ENCODE measurements around the gene ARHGAP35.
A peak's percentile ranks its signal among the peaks of the same experiment; 100 is the strongest.
"Not testable (repeated sequence)": the region's sequence is repeated elsewhere in the genome, so short reads cannot be mapped to it uniquely, and the experiment has no call there.

Gene ARHGAP35

DNA sequence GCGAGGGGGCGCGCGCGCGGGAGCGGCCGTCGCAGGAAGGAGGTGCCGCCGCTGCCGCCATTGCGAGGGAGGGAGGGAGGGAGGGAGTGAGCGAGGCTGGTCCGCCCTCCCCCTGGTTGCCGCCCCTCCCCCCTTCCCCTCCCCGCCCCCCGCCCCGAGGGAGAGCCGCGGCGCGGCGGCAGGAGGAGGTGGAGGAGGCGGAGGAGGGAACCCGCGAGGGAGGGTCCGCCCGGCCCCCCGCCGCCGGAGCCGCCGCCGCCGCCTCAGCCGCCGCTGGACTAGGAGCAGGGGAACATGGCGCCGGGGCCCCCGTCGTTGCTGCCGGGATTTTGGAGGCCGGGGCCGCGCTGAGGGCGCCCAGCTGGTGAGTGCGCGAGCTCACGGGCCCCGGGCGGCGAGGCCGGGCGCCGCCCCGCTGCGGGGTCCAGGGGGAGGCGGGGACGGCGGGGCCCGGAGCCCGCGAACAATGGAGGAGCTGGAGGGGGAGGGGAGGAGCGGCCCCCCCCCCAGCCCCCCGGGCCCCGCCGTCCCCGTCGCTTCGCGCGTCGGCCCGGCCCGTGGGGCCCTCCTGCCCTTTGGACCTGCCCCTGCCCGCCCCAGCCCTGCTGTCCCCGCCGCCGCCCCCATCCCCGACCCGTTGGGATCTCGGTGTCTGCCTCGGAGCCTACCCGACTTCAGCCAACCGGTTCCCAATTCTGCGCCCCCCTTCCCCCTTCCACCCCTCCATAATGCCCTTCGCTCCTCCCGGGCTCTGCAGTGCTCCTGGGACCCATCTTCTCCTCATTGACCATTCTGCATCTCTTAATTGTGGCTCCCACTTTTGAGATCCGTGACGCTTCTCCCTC, at the start of gene ARHGAP35:
TSS of gene ARHGAP35 (plus strand) at position 152 of the 845 bp plus-strand sequence. CDS start 57,679 bp downstream, outside the sequence.
- DNase-seq (ENCODE audit: low spot score in 2 of 2) (peak; percentile 35 to 57), ATAC-seq (ENCODE audit: low read depth) (peak; percentile 51)
- Mint-ChIP-seq H3K27me3 (no peaks in the 10 kb centered on the region), H3K27ac (peak within 1 kb of the TSS; percentile 91), H3K9me3 (no peaks in the 10 kb centered on the region), H3K4me3 (peak within 1 kb of the TSS; percentile 95), H3K36me3 (no peaks in the 10 kb centered on the region), H3K4me1 (peaks cover 16% of the 10 kb centered on the region)

DNA sequence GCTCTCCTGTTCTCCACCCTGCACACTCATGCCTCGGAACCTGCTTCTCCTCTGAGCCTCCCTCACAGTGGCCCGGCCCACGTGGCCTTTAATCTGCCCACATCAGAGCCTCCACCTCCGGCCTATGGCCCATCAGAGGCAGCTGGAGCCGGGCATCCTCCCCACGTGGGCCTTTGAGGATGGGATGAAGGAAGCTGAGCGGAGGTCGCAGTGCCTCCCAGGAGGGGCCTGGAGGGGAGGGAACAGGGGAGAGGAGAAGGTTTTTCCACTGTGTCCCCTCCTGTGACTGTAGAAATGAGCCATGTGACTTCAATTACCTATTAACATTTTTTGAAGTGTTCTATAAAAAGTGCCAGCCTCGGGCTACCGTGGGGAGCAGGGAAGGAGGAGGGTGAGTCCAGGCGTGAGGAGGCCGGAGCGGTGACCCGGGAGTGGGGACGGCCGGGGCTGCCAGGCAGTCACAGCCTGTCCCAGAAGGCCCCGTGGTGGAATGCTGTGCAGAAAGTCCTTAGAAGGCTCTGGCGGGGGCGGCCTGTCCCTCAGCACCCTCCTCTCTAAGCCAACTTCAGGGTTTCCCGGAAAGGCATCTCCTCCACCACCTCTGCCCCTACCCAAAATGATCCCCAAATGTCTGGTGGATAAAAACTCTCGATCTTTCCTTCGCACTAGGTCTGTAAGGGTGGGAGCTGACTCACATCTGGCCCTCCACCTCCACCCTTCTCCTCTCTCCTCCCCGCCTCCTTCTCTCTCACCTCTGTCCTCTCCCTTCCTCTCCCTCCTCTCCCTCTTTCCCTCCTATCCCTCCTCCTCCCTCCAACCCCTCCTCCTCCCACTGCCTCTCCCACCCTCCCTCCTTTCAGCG, 47.6 kb upstream of the ARHGAP35 start:
- DNase-seq (ENCODE audit: low spot score in 2 of 2) (no peak), ATAC-seq (ENCODE audit: low read depth) (no peak)
- H3K36me3 Mint-ChIP-seq, result no peaks in the 10 kb centered on the region
- no peaks in the 10 kb centered on the region for H3K27me3 Mint-ChIP-seq
- no peak overlapping the region for H3K4me3 Mint-ChIP-seq
- no peak overlapping the region for H3K27ac Mint-ChIP-seq
- no peaks in the 10 kb centered on the region for H3K9me3 Mint-ChIP-seq
- peaks cover 4% of the 10 kb centered on the region for H3K4me1 Mint-ChIP-seq

DNA sequence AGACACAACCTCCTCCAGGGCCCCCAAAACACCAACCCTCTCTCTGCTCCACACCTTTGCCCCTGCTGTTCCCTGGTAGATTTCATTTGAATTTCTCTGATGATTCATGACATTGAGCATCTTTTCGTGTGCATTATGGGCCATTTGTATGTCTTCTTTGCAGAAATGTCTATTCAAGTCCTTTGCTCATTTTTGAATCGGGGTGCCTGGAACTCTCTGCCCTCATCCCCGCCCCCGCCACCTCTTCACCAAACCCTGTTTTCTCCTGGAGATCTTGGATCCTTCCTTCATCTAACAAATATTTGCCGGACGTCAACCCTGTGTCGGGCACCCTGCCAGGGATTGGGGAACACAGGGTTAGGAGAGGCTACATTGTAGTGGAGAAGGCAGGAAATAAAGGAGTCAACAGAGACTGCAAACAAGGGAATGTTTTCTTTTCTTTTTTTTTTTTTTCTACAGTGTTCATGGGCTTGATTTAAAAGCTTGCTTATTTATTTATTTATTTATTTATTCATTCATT, 46.9 kb upstream of the ARHGAP35 start:
- Mint-ChIP-seq H3K9me3 (no peaks in the 10 kb centered on the region), H3K4me1 (peaks cover 4% of the 10 kb centered on the region), H3K36me3 (no peaks in the 10 kb centered on the region), H3K4me3 (no peak overlapping the region), H3K27ac (no peak overlapping the region), H3K27me3 (no peaks in the 10 kb centered on the region)
- ATAC-seq (ENCODE audit: low read depth) (no peak), DNase-seq (ENCODE audit: low spot score in 2 of 2) (no peak)

DNA sequence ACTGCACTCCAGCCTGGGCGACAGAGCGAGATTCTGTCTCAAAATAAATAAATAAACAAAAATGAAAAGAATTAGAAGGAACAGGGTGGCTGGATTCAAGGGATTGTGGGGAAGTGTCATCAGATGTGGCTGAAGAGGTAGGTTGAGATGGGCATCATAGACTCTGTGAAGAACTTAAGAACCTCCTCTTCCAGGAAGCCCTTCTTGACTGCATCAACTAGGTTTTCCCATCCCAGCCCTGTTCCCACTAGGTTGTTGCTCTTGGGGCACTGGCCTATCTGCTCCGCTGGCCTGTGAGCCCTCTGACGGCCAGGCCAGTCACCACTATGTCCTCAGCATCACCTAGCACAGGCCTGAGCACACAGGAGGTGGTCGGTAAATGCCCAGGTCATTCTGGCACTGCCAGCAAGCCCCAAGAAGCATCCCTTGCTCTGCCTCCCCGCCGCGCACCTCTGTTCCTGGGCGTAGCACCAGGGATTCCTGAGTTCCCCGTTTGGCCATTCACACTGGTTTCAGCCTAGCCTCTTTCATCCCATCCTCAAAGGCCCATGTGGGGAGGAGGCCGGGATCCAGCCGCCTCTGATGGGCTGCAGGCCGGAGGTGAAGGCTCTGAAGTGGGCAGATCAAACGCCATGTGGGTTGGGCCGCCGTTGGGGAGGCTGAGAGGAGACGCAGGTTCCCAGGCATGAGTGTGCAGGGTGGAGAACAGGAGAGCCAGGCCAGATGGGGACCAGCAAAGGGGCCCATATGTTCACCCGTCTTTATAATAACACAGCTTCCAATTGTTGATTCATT, 44.8 kb upstream of the ARHGAP35 start:
- Mint-ChIP-seq H3K27ac (no peak overlapping the region), H3K27me3 (no peaks in the 10 kb centered on the region), H3K36me3 (no peaks in the 10 kb centered on the region), H3K4me1 (peaks cover 13% of the 10 kb centered on the region), H3K4me3 (no peak overlapping the region), H3K9me3 (no peaks in the 10 kb centered on the region)
- ATAC-seq (ENCODE audit: low read depth) (no peak), DNase-seq (ENCODE audit: low spot score in 2 of 2) (no peak)

DNA sequence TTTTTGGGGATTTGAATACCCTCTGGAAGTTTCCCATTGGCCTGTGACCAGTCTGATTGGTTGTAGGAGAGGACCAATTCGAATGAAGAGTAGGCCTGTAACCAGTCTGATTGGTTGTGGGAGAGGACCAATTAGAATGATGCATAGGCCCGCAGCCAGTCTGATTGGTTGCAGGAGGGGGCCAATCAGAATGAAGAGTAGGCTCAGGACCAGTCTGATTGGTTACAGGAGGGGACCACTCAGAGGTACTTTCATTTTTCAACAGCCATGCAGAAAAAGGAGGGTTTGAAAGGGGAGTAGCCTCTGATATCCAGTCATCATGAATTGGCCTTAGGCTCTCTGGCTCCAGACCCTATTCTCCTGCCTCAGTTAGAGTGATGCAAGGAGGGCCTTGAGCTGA, 42.0 kb upstream of the ARHGAP35 start:
- Mint-ChIP-seq H3K4me1 (peaks cover 17% of the 10 kb centered on the region), H3K27me3 (no peaks in the 10 kb centered on the region), H3K27ac (peak overlapping the region; percentile 45), H3K36me3 (no peaks in the 10 kb centered on the region), H3K4me3 (no peak overlapping the region), H3K9me3 (no peaks in the 10 kb centered on the region)
- ATAC-seq (ENCODE audit: low read depth) (no peak), DNase-seq (ENCODE audit: low spot score in 2 of 2) (no peak)

DNA sequence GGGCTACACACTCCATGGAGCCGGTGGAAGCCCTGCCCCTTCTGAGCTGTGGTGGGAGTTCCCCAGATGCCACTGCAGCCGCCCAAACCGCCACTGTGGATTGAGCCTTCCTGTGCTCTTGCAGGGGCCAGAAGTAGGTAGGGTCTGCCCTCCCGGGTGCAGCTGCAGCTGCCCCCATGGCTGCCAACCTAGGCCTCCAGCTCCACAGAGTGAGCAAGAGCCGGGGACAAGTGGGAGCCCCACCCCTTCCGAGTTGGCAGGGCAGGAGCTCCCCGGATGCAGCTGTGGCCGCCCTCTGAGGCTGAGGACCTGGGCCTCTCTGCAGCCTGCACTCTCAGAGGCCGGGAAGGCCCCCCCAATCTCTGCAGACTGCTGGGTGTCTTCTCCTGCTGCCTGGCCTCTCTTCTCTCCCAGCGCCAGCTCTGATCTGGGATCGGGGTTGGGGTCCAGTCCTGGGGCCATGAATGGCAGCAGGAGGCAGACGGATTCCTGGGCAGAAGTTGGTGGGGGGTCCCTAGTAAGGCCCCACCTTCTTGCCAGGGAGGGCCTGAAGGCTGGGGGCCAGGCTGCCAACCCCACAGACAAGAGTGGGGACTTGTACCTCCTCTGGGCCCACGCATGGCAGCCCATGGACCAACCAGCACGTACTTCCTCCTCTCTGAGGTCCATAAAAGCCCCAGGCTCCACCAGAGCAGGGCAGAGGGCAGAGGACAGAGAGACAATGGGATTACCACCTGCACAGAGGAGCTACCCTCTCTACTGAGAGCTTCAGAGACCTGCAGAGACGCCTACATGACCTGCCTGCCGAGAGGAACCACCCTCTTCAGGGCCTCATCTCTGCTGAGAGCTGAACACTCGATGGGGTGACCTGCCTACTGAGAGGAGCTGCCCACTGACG, 39.0 kb upstream of the ARHGAP35 start:
- Mint-ChIP-seq H3K4me3 (peak overlapping the region; percentile 53), H3K4me1 (peaks cover 30% of the 10 kb centered on the region), H3K27me3 (no peaks in the 10 kb centered on the region), H3K36me3 (no peaks in the 10 kb centered on the region), H3K27ac (peak overlapping the region; percentile 89), H3K9me3 (no peaks in the 10 kb centered on the region)
- ATAC-seq (ENCODE audit: low read depth) (peak; percentile 63), DNase-seq (ENCODE audit: low spot score in 2 of 2) (peak; percentile 48 to 64)

DNA sequence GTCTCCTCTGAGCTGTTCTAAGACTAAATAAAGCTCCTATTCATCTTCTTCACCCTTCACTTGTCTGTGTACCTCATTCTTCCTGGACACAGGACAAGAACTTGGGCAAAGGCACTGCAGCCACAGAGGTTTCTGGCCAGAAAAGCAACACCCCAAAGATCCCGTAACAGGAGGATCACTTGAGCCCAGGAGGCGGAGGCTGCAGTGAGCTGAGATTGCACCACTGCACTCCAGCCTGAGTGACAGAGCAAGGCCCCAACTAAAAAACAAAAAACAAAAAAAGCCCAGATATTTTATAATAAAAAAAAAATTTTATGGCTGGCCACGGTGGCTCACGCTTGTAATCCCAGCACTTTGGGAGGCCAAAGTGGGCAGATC, 38.4 kb upstream of the ARHGAP35 start:
- Mint-ChIP-seq H3K27ac (peak overlapping the region; percentile 89), H3K4me1 (peaks cover 30% of the 10 kb centered on the region), H3K4me3 (peak overlapping the region; percentile 53)
- not testable (repeated sequence) for H3K27me3 Mint-ChIP-seq; H3K36me3 Mint-ChIP-seq; ATAC-seq (ENCODE audit: low read depth); H3K9me3 Mint-ChIP-seq; DNase-seq (ENCODE audit: low spot score in 2 of 2)

DNA sequence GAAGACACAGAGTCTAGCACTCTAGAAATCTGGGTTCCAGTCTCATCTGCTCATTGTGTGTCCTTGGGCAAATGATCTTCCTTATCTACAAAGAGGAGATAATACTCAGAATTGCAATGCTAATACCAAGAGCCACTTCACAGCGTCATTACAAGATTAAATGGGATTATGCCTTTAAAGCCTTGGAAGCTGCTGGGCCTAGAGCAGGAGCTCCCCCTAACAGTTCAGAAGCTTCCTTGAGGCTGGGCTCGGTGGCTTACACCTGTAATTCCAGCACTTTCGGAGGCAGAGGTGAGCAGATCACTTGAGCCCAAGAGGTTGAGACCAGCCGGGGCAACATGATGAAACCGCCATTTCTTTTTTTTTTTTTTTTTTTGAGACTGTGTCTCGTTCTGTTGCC, 37.7 kb upstream of the ARHGAP35 start:
- H3K36me3 Mint-ChIP-seq, result no peaks in the 10 kb centered on the region
- H3K27ac Mint-ChIP-seq, result no peak overlapping the region
- H3K27me3 Mint-ChIP-seq, result no peaks in the 10 kb centered on the region
- H3K4me3 Mint-ChIP-seq, result peak overlapping the region; percentile 8
- H3K4me1 Mint-ChIP-seq, result peaks cover 30% of the 10 kb centered on the region
- ATAC-seq (ENCODE audit: low read depth), result no peak
- no peak for DNase-seq (ENCODE audit: low spot score in 2 of 2)
- no peaks in the 10 kb centered on the region for H3K9me3 Mint-ChIP-seq

DNA sequence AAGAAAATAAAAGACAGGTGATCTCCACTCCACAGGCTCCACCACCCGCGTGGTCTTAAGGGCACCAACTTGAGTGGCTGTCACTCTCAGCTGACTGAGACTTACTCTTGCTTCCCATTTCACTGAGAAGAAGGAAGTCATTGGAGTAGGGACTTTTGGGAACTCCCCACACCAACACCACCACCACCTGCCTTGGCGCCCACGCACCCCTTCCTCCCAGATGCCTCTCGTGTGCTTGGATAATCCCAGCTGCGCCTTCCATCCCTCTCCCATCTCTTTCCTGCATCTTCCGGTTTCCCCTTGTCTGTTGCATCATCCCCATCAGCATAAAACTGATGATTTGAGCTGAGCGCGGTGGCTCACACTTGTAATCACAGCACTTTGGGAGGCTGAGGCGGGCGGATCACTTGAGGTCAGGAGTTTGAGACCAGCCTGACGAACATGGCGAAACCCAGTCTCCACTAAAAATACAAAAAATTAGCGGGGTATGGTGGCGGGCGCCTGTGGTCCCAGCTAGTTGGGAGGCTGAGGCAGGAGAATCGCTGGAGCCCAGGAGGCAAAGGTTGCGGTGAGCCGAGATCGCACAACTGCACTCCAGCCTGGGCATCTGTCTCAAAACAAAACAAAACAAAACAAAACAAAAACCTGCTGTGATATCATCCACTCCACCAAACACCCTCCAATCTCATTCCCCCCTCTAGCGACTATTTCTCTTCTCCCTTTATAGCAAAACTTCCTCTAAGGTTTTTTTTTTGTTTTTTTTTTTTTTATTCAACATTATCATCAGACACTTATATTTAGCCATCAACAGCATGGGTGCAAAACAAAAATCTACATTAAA, 35.7 kb upstream of the ARHGAP35 start:
- peak; percentile 30 for ATAC-seq (ENCODE audit: low read depth)
- H3K4me3 Mint-ChIP-seq, result peak overlapping the region; percentile 81

DNA sequence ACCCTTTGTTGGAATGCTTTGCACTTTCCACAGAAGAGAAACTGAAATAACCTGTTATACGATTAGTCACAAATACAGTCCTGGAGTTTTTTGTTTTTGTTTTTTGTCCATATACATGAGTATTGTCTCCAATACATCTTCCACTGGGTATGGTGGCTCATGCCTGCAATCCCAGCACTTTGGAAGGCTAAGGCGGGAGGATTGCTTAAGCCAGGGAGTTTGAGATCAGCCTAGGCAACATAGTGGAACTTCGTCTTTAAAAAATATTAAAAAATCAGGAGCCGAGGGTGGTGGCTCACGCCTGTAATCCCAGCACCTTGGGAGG, 35.1 kb upstream of the ARHGAP35 start:
- Mint-ChIP-seq H3K27ac (peak overlapping the region; percentile 89), H3K4me3 (no peak overlapping the region), H3K4me1 (peaks cover 25% of the 10 kb centered on the region), H3K9me3 (no peaks in the 10 kb centered on the region), H3K27me3 (no peaks in the 10 kb centered on the region), H3K36me3 (no peaks in the 10 kb centered on the region)
- DNase-seq (ENCODE audit: low spot score in 2 of 2), result no peak
- ATAC-seq (ENCODE audit: low read depth), result no peak

More for the DNA sequence above, 35.7 kb upstream of the ARHGAP35 start:
- Mint-ChIP-seq H3K27ac (peak overlapping the region; percentile 89), H3K9me3 (no peaks in the 10 kb centered on the region), H3K36me3 (no peaks in the 10 kb centered on the region), H3K4me1 (peaks cover 29% of the 10 kb centered on the region), H3K27me3 (no peaks in the 10 kb centered on the region)
- peak in 1 of 2 donors; percentile 27 for DNase-seq (ENCODE audit: low spot score in 2 of 2)

DNA sequence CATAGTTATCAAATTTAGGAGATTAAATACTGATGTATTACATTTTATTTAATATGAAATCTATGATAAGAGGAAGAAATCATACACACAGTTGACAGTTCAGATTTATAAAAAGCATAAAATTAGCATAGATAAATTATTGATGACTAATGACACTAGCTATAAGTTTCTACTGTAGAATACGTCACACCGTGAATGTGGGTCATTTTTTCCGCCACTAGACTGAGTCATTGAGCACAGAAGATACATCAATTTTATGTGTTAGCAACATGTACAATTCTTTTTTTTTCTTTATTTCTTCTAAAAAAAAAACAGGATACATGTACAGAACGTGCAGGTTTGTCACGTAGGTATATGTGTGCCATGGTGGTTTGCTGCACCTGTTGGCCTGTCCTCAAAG, 32.3 kb upstream of the ARHGAP35 start:
- Mint-ChIP-seq H3K9me3 (no peaks in the 10 kb centered on the region), H3K27ac (no peak overlapping the region), H3K36me3 (no peaks in the 10 kb centered on the region), H3K4me3 (no peak overlapping the region), H3K4me1 (peaks cover 16% of the 10 kb centered on the region), H3K27me3 (no peaks in the 10 kb centered on the region)
- DNase-seq (ENCODE audit: low spot score in 2 of 2), result no peak
- no peak for ATAC-seq (ENCODE audit: low read depth)

DNA sequence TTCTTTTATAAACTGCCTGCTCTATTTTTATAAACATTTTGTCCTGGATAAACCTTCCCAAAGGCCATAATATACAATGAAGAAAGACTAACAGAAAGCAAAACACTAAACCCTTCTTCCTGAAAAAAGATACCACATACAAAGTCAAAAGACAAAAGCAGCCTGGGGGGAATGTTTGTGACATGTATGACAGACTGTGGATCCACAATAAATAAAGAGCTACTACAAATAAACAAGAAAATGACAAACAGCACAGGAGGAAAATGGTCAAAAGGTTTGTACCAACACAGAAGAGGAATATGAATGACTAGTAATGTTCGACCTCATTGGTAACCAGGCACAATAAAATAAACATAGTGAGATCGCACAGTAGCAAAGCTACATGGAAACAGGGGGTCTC, 29.9 kb upstream of the ARHGAP35 start:
- H3K9me3 Mint-ChIP-seq, result no peaks in the 10 kb centered on the region
- H3K36me3 Mint-ChIP-seq, result no peaks in the 10 kb centered on the region
- ATAC-seq (ENCODE audit: low read depth) (no peak), DNase-seq (ENCODE audit: low spot score in 2 of 2) (no peak)
- no peaks in the 10 kb centered on the region for H3K27me3 Mint-ChIP-seq
- H3K4me1 Mint-ChIP-seq, result peaks cover 4% of the 10 kb centered on the region
- no peak overlapping the region for H3K4me3 Mint-ChIP-seq
- H3K27ac Mint-ChIP-seq, result no peak overlapping the region
